NT2/D1 (cell line): Measurements from ENCODE around the gene PASK.

Experiments
- DNase-seq: peaks from one replicate; pipeline ENCODE4 v3.0.0-alpha.2; 2011; ENCODE audit warnings: low read depth, low spot score
- H3K27me3 ChIP-seq: 2 replicates; pipeline ENCODE4 v1.6.0; 2011; ENCODE audit warnings: mild to moderate bottlenecking; ENCODE audit not compliant: insufficient read length, insufficient read depth
- H3K36me3 ChIP-seq: 2 replicates; pipeline ENCODE4 v1.6.1; 2011; ENCODE audit warnings: mild to moderate bottlenecking, low read length, mixed read lengths; ENCODE audit not compliant: insufficient read depth, insufficient read length
- H3K4me1 ChIP-seq: 2 replicates; pipeline ENCODE4 v1.5.1; 2011; ENCODE audit not compliant: insufficient read depth, insufficient read length
- H3K4me3 ChIP-seq: 2 replicates; pipeline ENCODE4 v1.5.1; 2011; ENCODE audit warnings: low read depth; ENCODE audit not compliant: insufficient read length
- H3K9ac ChIP-seq: 2 replicates; pipeline ENCODE4 v1.6.0; 2011; ENCODE audit warnings: low read depth; ENCODE audit not compliant: insufficient read length
- H3K9me3 ChIP-seq: 2 replicates; pipeline ENCODE4 v1.5.1; 2011; ENCODE audit warnings: mild to moderate bottlenecking, low read length; ENCODE audit not compliant: insufficient read depth
- SUZ12 ChIP-seq: IDR thresholded peaks from 2 replicates; pipeline ENCODE4 v1.6.1; 2011; ENCODE audit not compliant: insufficient read length, insufficient read depth; ENCODE audit errors: extremely low read depth
- YY1 ChIP-seq: IDR thresholded peaks from 2 replicates; pipeline ENCODE4 v1.6.1; 2011; ENCODE audit not compliant: insufficient read length, insufficient read depth
- ZNF274 ChIP-seq: IDR thresholded peaks from 2 replicates; pipeline ENCODE4 v1.6.1; 2011; ENCODE audit warnings: mild to moderate bottlenecking, low read depth, low read length

PASK gene

GRCh38 chr2:241114836-241115235 is 34.4 kb downstream of the PASK start:
- Histone ChIP-seq H3K4me3 (no peak overlapping the region), H3K9ac (no peak overlapping the region), H3K4me1 (no peaks in the 10 kb centered on the region), H3K36me3 (peaks cover 40% of the 10 kb centered on the region), H3K27me3 (no peaks in the 10 kb centered on the region), H3K9me3 (no peaks in the 10 kb centered on the region)
- no peak for DNase-seq
- TF ChIP-seq ZNF274 (no peak), SUZ12 (no peak), YY1 (no peak)

DNA sequence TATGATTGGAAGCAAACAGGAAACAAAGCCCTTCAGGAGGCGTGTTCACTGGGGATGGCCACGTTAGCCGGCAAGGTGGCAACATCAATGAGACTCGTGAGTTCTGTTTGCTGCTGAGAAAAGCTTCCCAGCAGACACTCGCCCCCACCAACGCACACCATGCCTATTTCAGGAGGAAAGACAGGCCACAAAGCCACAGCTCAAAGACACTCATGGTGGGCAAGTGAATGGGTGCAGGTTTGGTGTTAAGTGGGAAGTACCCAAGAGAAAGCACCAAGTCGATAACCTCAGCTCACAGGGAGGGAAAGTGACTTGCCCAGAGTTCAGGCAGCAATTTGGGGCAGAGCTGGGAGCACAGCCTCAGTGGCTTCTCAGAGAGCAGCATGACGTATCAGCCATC is 36.7 kb downstream of the PASK start:
- no peaks in the 10 kb centered on the region for H3K4me1 ChIP-seq
- TF ChIP-seq YY1 (no peak), SUZ12 (no peak), ZNF274 (no peak)
- no peak for DNase-seq
- no peaks in the 10 kb centered on the region for H3K27me3 ChIP-seq
- no peak overlapping the region for H3K9ac ChIP-seq
- no peak overlapping the region for H3K4me3 ChIP-seq
- no peaks in the 10 kb centered on the region for H3K9me3 ChIP-seq
- peaks cover 51% of the 10 kb centered on the region for H3K36me3 ChIP-seq

GRCh38 chr2:241112046-241112445 is 37.2 kb downstream of the PASK start:
- Histone ChIP-seq H3K4me3 (no peak overlapping the region), H3K9ac (no peak overlapping the region), H3K9me3 (no peaks in the 10 kb centered on the region), H3K27me3 (no peaks in the 10 kb centered on the region), H3K36me3 (peaks cover 55% of the 10 kb centered on the region), H3K4me1 (no peaks in the 10 kb centered on the region)
- DNase-seq, result no peak
- TF ChIP-seq YY1, result no peak
- TF ChIP-seq ZNF274, result no peak

DNA sequence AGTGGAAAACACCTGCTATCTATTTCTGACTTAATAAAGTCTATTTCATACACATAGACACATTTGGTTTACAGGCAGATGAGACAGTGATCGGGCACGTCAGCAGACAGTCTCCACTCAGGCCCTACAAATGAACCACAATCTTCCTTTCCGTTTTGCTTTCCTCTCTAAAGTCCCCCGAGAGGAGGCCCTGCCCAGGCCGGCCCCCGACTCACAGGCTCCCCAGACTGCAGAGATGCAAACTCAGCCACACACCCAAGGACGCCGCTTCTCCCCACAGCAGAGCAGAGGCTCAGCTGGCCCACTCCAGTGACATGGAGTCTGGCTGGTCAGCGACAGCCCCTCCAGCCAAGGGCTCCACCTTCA is 37.8 kb downstream of the PASK start:
- no peak for TF ChIP-seq YY1
- no peak for TF ChIP-seq SUZ12
- no peak for TF ChIP-seq ZNF274
- Histone ChIP-seq H3K9me3 (no peaks in the 10 kb centered on the region), H3K9ac (no peak overlapping the region), H3K4me3 (no peak overlapping the region), H3K36me3 (peaks cover 55% of the 10 kb centered on the region), H3K27me3 (no peaks in the 10 kb centered on the region), H3K4me1 (no peaks in the 10 kb centered on the region)
- no peak for DNase-seq

- no peak for DNase-seq
Observed at GRCh38 chr2:241110607-241111439, 38.4 kb downstream of the PASK start.

DNA sequence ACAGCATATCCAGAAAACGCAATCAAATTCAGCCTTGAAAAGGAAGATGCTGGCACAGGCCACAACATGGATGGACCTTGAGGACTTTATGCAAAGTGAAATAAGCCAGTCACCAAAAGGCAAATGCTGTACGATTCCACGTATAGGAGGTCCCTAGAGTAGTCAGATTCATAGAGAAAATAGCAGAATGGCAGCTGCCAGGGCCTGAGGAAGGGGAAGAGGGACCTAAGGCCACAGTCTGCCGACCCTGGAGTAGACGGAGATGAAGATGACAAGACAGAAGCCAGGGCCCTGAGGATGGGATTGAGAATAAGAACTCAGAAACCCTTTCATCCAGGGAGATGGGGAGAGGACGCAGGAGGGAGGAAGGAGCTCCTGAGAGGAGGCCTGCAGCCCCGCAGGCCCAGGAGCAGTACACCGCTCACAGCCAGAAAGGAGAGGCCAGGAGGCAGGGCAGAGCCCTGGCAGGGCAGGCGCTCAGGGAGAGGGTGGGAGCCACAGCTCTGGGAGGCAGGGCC is 39.1 kb downstream of the PASK start:
- Histone ChIP-seq H3K9me3 (no peaks in the 10 kb centered on the region), H3K36me3 (peaks cover 55% of the 10 kb centered on the region), H3K27me3 (no peaks in the 10 kb centered on the region), H3K4me1 (no peaks in the 10 kb centered on the region), H3K9ac (no peak overlapping the region), H3K4me3 (no peak overlapping the region)
- TF ChIP-seq SUZ12, result no peak
- TF ChIP-seq YY1, result no peak
- DNase-seq, result no peak

More at GRCh38 chr2:241110607-241111439, 38.4 kb downstream of the PASK start:
- TF ChIP-seq ZNF274 (no peak), YY1 (no peak), SUZ12 (no peak)
- Histone ChIP-seq H3K4me3 (no peak overlapping the region), H3K9me3 (no peaks in the 10 kb centered on the region), H3K9ac (no peak overlapping the region), H3K4me1 (no peaks in the 10 kb centered on the region), H3K36me3 (peaks cover 53% of the 10 kb centered on the region), H3K27me3 (no peaks in the 10 kb centered on the region)

- Histone ChIP-seq H3K4me1 (no peaks in the 10 kb centered on the region), H3K36me3 (peaks cover 48% of the 10 kb centered on the region), H3K27me3 (no peaks in the 10 kb centered on the region), H3K9me3 (no peaks in the 10 kb centered on the region), H3K4me3 (no peak overlapping the region), H3K9ac (no peak overlapping the region)
- DNase-seq, result no peak
- TF ChIP-seq YY1, result no peak
- TF ChIP-seq SUZ12, result no peak
- TF ChIP-seq ZNF274, result no peak
Observed at GRCh38 chr2:241109210-241110088, 39.8 kb downstream of the PASK start.
